Type B pancreatic cell (in vitro differentiated cells): ENCODE data around the gene TGFBI. TPM values are rescaled to one million over a fixed set of nuclear protein-coding genes. Genes with fewer than 3 reads are reported as not detected.

Experiments
- DNase-seq: peaks from one replicate; pipeline ENCODE4 v3.0.0; 2021; ENCODE audit warnings: mixed read lengths; ENCODE audit not compliant: unreplicated experiment; ENCODE audit errors: extremely low spot score
- H3K27ac Mint-ChIP-seq: 2 replicates; pipeline ENCODE4 v1.8.0; 2021; ENCODE audit warnings: mild to moderate bottlenecking, mixed read lengths
- H3K27me3 Mint-ChIP-seq: 2 replicates; pipeline ENCODE4 v1.8.0; 2021; ENCODE audit warnings: mixed read lengths
- H3K36me3 Mint-ChIP-seq: 2 replicates; pipeline ENCODE4 v1.8.0; 2021; ENCODE audit warnings: mixed read lengths
- H3K4me1 Mint-ChIP-seq: one replicate; pipeline ENCODE4 v1.8.0; 2021; ENCODE audit warnings: mixed read lengths; ENCODE audit not compliant: unreplicated experiment
- H3K4me3 Mint-ChIP-seq: 2 replicates; pipeline ENCODE4 v1.8.0; 2021; ENCODE audit warnings: mild to moderate bottlenecking, mixed read lengths
- H3K9me3 Mint-ChIP-seq: 2 replicates; pipeline ENCODE4 v1.8.0; 2021; ENCODE audit warnings: mixed read lengths
- CTCF ChIP-seq: fragments of 200-600 bp; sonication (generic); conservative IDR thresholded peaks from 2 replicates; pipeline ENCODE4 v1.5.0; 2021; ENCODE audit warnings: antibody characterized with exemption, mild to moderate bottlenecking
- total RNA-seq: library from RNA; stranded (reverse); gene quantifications from 2 replicates; pipeline ENCODE4 v1.2.1, GENCODE V29; 2021; ENCODE audit warnings: low replicate concordance

TGFBI gene
- total RNA-seq, 1 donor from 2014 or later = 302 TPM

GRCh38 chr5:135991429-135991828, 37.4 kb upstream of the TGFBI start:
- Mint-ChIP-seq H3K9me3 (peaks cover 4% of the 10 kb centered on the region), H3K4me1 (peaks cover 33% of the 10 kb centered on the region), H3K36me3 (peaks cover 13% of the 10 kb centered on the region), H3K4me3 (no peak overlapping the region), H3K27me3 (peaks cover 53% of the 10 kb centered on the region), H3K27ac (no peak overlapping the region)
- no peak for DNase-seq
- no peak for TF ChIP-seq CTCF

GRCh38 chr5:135993335-135993879, 35.4 kb upstream of the TGFBI start:
- H3K4me3 Mint-ChIP-seq = peak overlapping the region; percentile 42
- peaks cover 4% of the 10 kb centered on the region for H3K9me3 Mint-ChIP-seq
- no peak for TF ChIP-seq CTCF
- H3K4me1 Mint-ChIP-seq = peaks cover 41% of the 10 kb centered on the region
- peaks cover 48% of the 10 kb centered on the region for H3K27me3 Mint-ChIP-seq
- DNase-seq = no peak
- peaks cover 11% of the 10 kb centered on the region for H3K36me3 Mint-ChIP-seq
- H3K27ac Mint-ChIP-seq = peak overlapping the region; percentile 29

- Mint-ChIP-seq H3K4me1 (peaks cover 47% of the 10 kb centered on the region), H3K4me3 (peak overlapping the region; percentile 42), H3K9me3 (peaks cover 2% of the 10 kb centered on the region), H3K27ac (peak overlapping the region; percentile 29), H3K36me3 (peaks cover 5% of the 10 kb centered on the region), H3K27me3 (peaks cover 47% of the 10 kb centered on the region)
- DNase-seq = no peak
- no peak for TF ChIP-seq CTCF
Observed at GRCh38 chr5:135993880-135994636, 34.7 kb upstream of the TGFBI start.

- Mint-ChIP-seq H3K4me3 (no peak overlapping the region), H3K36me3 (no peaks in the 10 kb centered on the region), H3K4me1 (peaks cover 53% of the 10 kb centered on the region), H3K27me3 (peaks cover 52% of the 10 kb centered on the region), H3K27ac (no peak overlapping the region), H3K9me3 (no peaks in the 10 kb centered on the region)
- TF ChIP-seq CTCF = no peak
- no peak for DNase-seq
Observed at GRCh38 chr5:135995976-135996375, 32.8 kb upstream of the TGFBI start.

GRCh38 chr5:135996611-135997010, 32.2 kb upstream of the TGFBI start:
- Mint-ChIP-seq H3K27me3 (peaks cover 52% of the 10 kb centered on the region), H3K36me3 (no peaks in the 10 kb centered on the region), H3K9me3 (no peaks in the 10 kb centered on the region), H3K4me3 (no peak overlapping the region), H3K4me1 (peaks cover 54% of the 10 kb centered on the region), H3K27ac (no peak overlapping the region)
- DNase-seq = no peak
- TF ChIP-seq CTCF = no peak
